Kidney epithelial cell (primary cell): ENCODE results near the gene GPC6. TPM values are rescaled to one million over a fixed set of nuclear protein-coding genes. Genes with fewer than 3 reads are reported as not detected.

ENCODE experiments used
- DNase-seq: peaks from one replicate; pipeline ENCODE4 v3.0.0-alpha.2; 2010; ENCODE audit warnings: low read depth
- H3K27me3 ChIP-seq: 2 replicates; pipeline ENCODE4 v1.6.0; 2011; ENCODE audit warnings: low read length; ENCODE audit not compliant: control insufficient read depth, insufficient read depth
- H3K36me3 ChIP-seq: 2 replicates; pipeline ENCODE4 v1.5.1; 2011; ENCODE audit warnings: low read length; ENCODE audit not compliant: control insufficient read depth, insufficient read depth
- H3K4me3 ChIP-seq: 2 replicates; pipeline ENCODE4 v1.5.1; 2011; ENCODE audit warnings: low read depth, mild to moderate bottlenecking, control low read depth, low read length
- CTCF ChIP-seq: IDR thresholded peaks from 2 replicates; pipeline ENCODE4 v1.5.1; 2011; ENCODE audit warnings: mild to moderate bottlenecking, moderate library complexity, low read length, control low read depth, inconsistent platforms; ENCODE audit not compliant: insufficient read depth, poor library complexity, severe bottlenecking
- total RNA-seq: library from RNA; depleted of rRNA; stranded (reverse); fragments of >200 nt; gene quantifications from 2 replicates; pipeline ENCODE4 v1.2.3, GENCODE V29; 2015

The GPC6 gene
- total RNA-seq, 1 donor from 2014 or later = 62.7 TPM

GRCh38 chr13:93784191-93784590 is 557.6 kb downstream of the GPC6 start:
- no peak for TF ChIP-seq CTCF
- Histone ChIP-seq H3K4me3 (no peak overlapping the region), H3K27me3 (no peaks in the 10 kb centered on the region), H3K36me3 (no peaks in the 10 kb centered on the region)
- DNase-seq = no peak

DNA sequence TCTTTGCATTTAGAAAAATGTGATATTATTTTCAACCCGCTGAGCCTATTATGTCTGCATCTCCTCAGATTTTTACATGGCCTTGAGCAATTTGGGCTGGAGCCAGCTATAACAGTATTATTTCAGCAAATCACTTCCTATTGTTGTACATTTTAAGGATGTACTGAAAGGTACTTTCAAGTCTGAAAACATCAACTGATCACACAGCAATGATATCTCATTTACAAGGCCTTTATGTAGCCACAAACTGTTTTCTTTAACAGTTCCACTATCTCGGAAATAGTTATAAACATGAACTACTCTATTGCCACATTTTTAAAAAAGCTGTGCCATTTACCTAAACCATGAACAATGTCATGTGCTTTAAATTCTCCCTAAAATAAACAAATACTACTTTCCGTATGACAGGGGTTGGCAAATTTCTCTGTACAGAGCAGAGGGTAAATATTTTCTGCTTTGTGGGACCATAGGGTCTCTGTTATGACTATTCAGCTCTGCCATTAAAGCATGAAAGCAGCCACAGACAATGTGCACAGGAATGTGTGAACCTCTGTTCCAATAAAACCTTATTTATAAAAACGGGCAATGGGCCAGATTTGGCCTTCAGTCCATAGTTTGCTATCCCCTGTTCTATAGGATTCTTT is 560.4 kb downstream of the GPC6 start:
- Histone ChIP-seq H3K27me3 (no peaks in the 10 kb centered on the region), H3K4me3 (no peak overlapping the region), H3K36me3 (no peaks in the 10 kb centered on the region)
- TF ChIP-seq CTCF = no peak
- DNase-seq = no peak

DNA sequence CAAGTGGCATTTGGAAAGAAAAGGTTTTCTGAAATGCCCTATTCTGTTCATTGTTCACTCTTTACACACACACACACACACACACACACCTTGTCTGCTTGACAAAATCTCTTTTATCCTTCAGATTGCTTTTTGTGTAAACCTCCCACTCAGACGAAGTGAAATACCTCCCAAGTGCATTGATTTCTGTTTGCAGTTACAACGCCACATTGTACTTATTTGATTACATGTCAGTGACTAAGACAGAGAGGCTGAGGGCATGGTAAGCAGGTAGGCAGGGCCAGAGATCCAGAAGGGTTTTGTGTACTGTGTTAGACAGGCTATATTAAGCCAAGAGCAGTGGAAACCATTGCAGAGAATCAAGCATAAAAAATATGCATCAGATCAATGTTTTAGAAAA is 561.8 kb downstream of the GPC6 start:
- no peak for DNase-seq
- Histone ChIP-seq H3K27me3 (no peaks in the 10 kb centered on the region), H3K4me3 (no peak overlapping the region), H3K36me3 (no peaks in the 10 kb centered on the region)
- no peak for TF ChIP-seq CTCF

GRCh38 chr13:93789058-93789457 is 562.5 kb downstream of the GPC6 start:
- Histone ChIP-seq H3K27me3 (no peaks in the 10 kb centered on the region), H3K36me3 (no peaks in the 10 kb centered on the region), H3K4me3 (no peak overlapping the region)
- DNase-seq = no peak
- TF ChIP-seq CTCF = no peak

DNA sequence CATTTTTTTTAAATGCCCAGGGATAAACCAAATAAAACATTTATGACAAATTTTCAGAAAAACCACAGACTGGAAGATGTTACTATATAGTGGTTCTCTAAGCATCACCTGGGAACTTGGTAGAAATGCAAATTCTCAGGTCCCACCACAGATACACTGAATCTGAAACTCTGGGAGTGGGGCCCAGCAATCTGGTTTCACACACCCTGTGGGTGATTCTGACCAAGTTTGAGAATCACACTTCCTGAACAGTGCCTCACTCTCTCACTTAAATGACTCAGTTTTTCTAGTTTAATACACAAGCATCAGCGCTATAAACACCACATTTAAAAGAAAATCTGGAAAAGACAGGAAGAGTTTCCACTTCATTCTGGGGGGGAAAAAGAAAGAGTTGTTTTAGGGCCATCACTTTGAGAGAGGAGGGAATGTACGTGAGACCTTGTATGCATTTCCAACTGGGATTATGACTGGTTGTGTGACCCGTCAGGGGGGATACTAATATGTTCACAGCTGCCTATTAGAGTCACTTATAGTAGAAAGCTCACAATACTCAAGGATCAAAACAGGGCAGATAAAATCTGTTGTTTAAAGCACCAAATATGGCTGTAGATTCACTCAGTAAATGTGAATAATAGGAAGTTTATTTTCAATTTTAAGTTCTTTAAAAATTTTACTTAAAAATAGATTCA is 567.7 kb downstream of the GPC6 start:
- Histone ChIP-seq H3K36me3 (no peaks in the 10 kb centered on the region), H3K4me3 (no peak overlapping the region), H3K27me3 (no peaks in the 10 kb centered on the region)
- no peak for DNase-seq
- no peak for TF ChIP-seq CTCF

DNA sequence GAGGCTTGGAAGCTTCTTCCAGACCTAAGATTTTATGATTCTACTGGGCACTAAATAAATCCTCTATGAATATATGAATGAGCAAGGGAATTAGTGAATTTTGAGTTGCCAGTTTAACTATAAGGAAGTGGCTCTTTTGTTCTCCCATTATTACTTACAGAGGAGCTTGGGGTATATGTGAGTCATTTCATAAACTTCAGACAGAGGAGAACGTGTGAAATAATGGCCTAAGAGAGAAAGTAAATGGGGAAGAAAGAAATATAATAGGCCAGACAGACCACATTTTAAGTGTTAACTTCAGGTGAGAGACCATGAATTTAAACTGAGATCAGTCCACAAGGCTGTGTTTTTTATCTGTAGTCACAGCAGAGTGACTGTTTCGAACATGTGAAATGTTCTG is 570.9 kb downstream of the GPC6 start:
- Histone ChIP-seq H3K4me3 (no peak overlapping the region), H3K27me3 (no peaks in the 10 kb centered on the region), H3K36me3 (no peaks in the 10 kb centered on the region)
- TF ChIP-seq CTCF = no peak
- no peak for DNase-seq
